GM21723 (cell line): Measurements from ENCODE around the gene HOXB5.
A peak's percentile ranks its signal among the peaks of the same experiment; 100 is the strongest.

ENCODE experiments used
- ATAC-seq: cut with Tn5 transposase; IDR thresholded peaks from one replicate; pipeline ENCODE4 v1.9.1; 2021; ENCODE audit warnings: mild to moderate bottlenecking, moderate library complexity; ENCODE audit not compliant: unreplicated experiment

HOXB5 gene

GRCh38 chr17:48551596-48552465 is 41.7 kb downstream of the HOXB5 start:
- no peak for ATAC-seq

- ATAC-seq, result no peak
These were observed 42.4 kb downstream of the HOXB5 start for GRCh38 chr17:48551214-48551555.

GRCh38 chr17:48550502-48551213 is 42.9 kb downstream of the HOXB5 start:
- no peak for ATAC-seq

GRCh38 chr17:48549914-48550501 is 43.6 kb downstream of the HOXB5 start:
- no peak for ATAC-seq

- no peak for ATAC-seq
These were observed 44.3 kb downstream of the HOXB5 start for GRCh38 chr17:48549281-48549630.

GRCh38 chr17:48548523-48549280 is 44.9 kb downstream of the HOXB5 start:
- no peak for ATAC-seq

- ATAC-seq, result no peak
These were observed 45.6 kb downstream of the HOXB5 start for GRCh38 chr17:48547808-48548522.

- no peak for ATAC-seq
These were observed 46.4 kb downstream of the HOXB5 start for GRCh38 chr17:48546924-48547807.

GRCh38 chr17:48546137-48546923 is 47.2 kb downstream of the HOXB5 start:
- ATAC-seq, result no peak

GRCh38 chr17:48545539-48545938 is 48.0 kb downstream of the HOXB5 start:
- no peak for ATAC-seq

GRCh38 chr17:48545022-48545375 is 48.6 kb downstream of the HOXB5 start, which contains the start of gene HOXB2:
Gene HOXB2, minus strand, starts transcription at chr17:48545109. Its CDS starts 198 bp downstream, at chr17:48544911.
- no peak for ATAC-seq

- ATAC-seq, result no peak
These were observed 49.1 kb downstream of the HOXB5 start for GRCh38 chr17:48544349-48545021.

- peak; percentile 28 for ATAC-seq
These were observed 49.7 kb downstream of the HOXB5 start for GRCh38 chr17:48543854-48544348.

GRCh38 chr17:48543107-48543853 is 50.3 kb downstream of the HOXB5 start:
- peak; percentile 57 for ATAC-seq

GRCh38 chr17:48542698-48543106 is 50.9 kb downstream of the HOXB5 start:
- ATAC-seq, result peak; percentile 9

GRCh38 chr17:48542114-48542656 is 51.4 kb downstream of the HOXB5 start:
- no peak for ATAC-seq

- ATAC-seq, result no peak
These were observed 51.9 kb downstream of the HOXB5 start for GRCh38 chr17:48541577-48542113.
